ENCODE measurements around the gene ZNF366. TPM values are rescaled to one million over a fixed set of nuclear protein-coding genes. Genes with fewer than 3 reads are reported as not detected.
A peak's percentile ranks its signal among the peaks of the same experiment; 100 is the strongest.

Gene ZNF366
- total RNA-seq, 4 donors from 2014 or later, result 0.38 to 3.8 (median 2.1) TPM

DNA sequence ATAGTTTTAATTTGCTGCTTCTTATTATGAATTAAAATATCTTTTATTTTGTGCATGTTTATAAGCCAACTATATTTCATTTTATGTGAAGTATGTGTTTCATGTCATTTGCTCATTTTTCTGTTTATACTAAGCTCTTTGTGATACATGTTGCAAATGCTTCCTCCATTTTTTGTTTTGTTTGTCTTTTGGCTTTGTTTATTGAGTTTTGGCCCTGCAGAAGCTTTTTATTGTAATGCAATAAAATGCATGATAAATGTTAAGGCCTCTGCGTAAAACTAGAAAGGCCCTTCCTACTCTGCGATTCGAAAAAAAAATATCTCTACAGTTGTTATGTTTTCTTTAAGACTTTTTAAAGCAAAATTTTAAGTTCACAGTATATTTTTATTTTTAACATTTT is 9.4 kb downstream of the ZNF366 start:
- DNase-seq (ENCODE audit: low spot score in 2 of 2), result no peak
- Histone ChIP-seq H3K36me3 (no peaks in the 10 kb centered on the region), H3K4me3 (no peak overlapping the region), H3K4me1 (peaks cover 15% of the 10 kb centered on the region), H3K27me3 (no peaks in the 10 kb centered on the region), H3K9me3 (no peaks in the 10 kb centered on the region), H3K27ac (no peak overlapping the region)
- TF ChIP-seq EP300 (IDR thresholded peaks at IDR 0.05), result no peak
- TF ChIP-seq POLR2A (IDR thresholded peaks at IDR 0.05), result no peak
- no peak for TF ChIP-seq POLR2AphosphoS5 (IDR thresholded peaks at IDR 0.05)
- TF ChIP-seq CTCF (IDR thresholded peaks at IDR 0.05), result no peak
- 78% methylated on average over 3 of the region's 3 CpGs for WGBS

- no peaks in the 10 kb centered on the region for H3K9me3 ChIP-seq
- TF ChIP-seq POLR2AphosphoS5 (IDR thresholded peaks at IDR 0.05), result no peak
- TF ChIP-seq CTCF (IDR thresholded peaks at IDR 0.05), result no peak
- no peak for TF ChIP-seq POLR2A (IDR thresholded peaks at IDR 0.05)
- TF ChIP-seq EP300 (IDR thresholded peaks at IDR 0.05), result no peak
- H3K27me3 ChIP-seq, result no peaks in the 10 kb centered on the region
- 80% methylated on average over 6 of the region's 6 CpGs for WGBS
- no peak for DNase-seq (ENCODE audit: low spot score in 2 of 2)
- no peak overlapping the region for H3K4me3 ChIP-seq
- H3K36me3 ChIP-seq, result no peaks in the 10 kb centered on the region
- no peak overlapping the region for H3K27ac ChIP-seq
- peaks cover 15% of the 10 kb centered on the region for H3K4me1 ChIP-seq
Measured at GRCh38 chr5:72495410-72495809, 11.8 kb downstream of the ZNF366 start.

DNA sequence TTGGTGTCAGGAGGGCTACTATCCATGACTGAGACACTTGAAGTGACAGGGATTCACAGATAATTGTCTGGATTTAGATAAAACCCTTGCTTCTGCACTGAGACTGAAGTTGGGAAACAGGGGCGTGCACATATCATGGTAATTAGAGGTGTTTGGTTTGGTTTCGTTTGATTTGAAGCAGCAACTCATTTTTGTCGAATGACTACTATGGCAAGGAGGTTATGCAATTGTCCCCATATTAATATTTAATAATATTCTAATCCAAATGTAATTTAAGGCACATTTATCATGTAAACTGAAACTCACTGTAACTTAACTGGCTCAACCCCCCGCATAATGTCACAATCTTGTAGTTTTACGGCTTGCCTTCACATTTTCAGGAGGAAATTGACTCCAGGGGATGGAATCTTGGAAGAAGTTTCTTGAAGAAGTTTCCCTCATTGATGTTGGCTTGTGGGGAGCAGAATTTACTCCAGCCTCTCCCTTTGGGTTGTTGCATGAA is 12.5 kb downstream of the ZNF366 start:
- no peak for DNase-seq (ENCODE audit: low spot score in 2 of 2)
- H3K9me3 ChIP-seq, result no peaks in the 10 kb centered on the region
- no peaks in the 10 kb centered on the region for H3K27me3 ChIP-seq
- H3K27ac ChIP-seq, result peak overlapping the region; percentile 14
- 34% methylated on average over 5 of the region's 5 CpGs for WGBS
- no peak overlapping the region for H3K4me3 ChIP-seq
- H3K36me3 ChIP-seq, result no peaks in the 10 kb centered on the region
- H3K4me1 ChIP-seq, result peaks cover 14% of the 10 kb centered on the region
- no peak for TF ChIP-seq EP300 (IDR thresholded peaks at IDR 0.05)

- no peak overlapping the region for H3K4me3 ChIP-seq
- no peaks in the 10 kb centered on the region for H3K27me3 ChIP-seq
- H3K36me3 ChIP-seq, result no peaks in the 10 kb centered on the region
- DNase-seq (ENCODE audit: low spot score in 2 of 2), result no peak
- no peak overlapping the region for H3K27ac ChIP-seq
- no peaks in the 10 kb centered on the region for H3K9me3 ChIP-seq
- TF ChIP-seq POLR2A (IDR thresholded peaks at IDR 0.05), result no peak
- TF ChIP-seq POLR2AphosphoS5 (IDR thresholded peaks at IDR 0.05), result no peak
- no peak for TF ChIP-seq EP300 (IDR thresholded peaks at IDR 0.05)
- no peak for TF ChIP-seq CTCF (IDR thresholded peaks at IDR 0.05)
- H3K4me1 ChIP-seq, result peaks cover 11% of the 10 kb centered on the region
Measured at GRCh38 chr5:72489536-72489935, 17.7 kb downstream of the ZNF366 start.

GRCh38 chr5:72488756-72489155 is 18.5 kb downstream of the ZNF366 start:
- no peak for TF ChIP-seq CTCF (IDR thresholded peaks at IDR 0.05)
- TF ChIP-seq POLR2AphosphoS5 (IDR thresholded peaks at IDR 0.05), result no peak
- Histone ChIP-seq H3K27ac (no peak overlapping the region), H3K27me3 (no peaks in the 10 kb centered on the region), H3K36me3 (no peaks in the 10 kb centered on the region), H3K4me1 (peaks cover 7% of the 10 kb centered on the region), H3K9me3 (no peaks in the 10 kb centered on the region), H3K4me3 (no peak overlapping the region)
- no peak for DNase-seq (ENCODE audit: low spot score in 2 of 2)

DNA sequence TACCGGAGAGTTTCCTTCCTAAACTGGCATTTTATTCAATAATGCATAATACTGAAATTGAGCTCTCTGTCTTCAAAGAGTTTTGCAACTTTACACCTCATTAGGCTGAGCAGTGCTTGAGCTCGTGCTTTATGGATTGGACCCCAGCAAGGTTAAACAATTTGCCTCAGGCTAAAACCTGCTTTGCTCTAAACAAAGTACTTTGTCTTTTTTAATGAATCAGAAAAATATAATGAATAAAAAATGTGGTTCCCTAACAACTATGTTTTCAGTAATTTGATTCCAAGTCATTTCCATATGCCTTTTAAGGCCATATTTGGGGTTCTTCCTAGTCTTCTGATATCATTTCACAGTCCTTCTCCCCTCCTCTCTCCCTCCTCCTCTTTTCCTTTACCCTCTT is 20.0 kb downstream of the ZNF366 start:
- Histone ChIP-seq H3K27ac (no peak overlapping the region), H3K4me1 (peaks cover 7% of the 10 kb centered on the region), H3K9me3 (no peaks in the 10 kb centered on the region)

More for the DNA sequence above, 20.0 kb downstream of the ZNF366 start:
- no peak for DNase-seq (ENCODE audit: low spot score in 2 of 2)
- no peaks in the 10 kb centered on the region for H3K27me3 ChIP-seq
- H3K36me3 ChIP-seq, result no peaks in the 10 kb centered on the region
- no peak for TF ChIP-seq CTCF (IDR thresholded peaks at IDR 0.05)
- no peak for TF ChIP-seq EP300 (IDR thresholded peaks at IDR 0.05)
- TF ChIP-seq POLR2AphosphoS5 (IDR thresholded peaks at IDR 0.05), result no peak
- TF ChIP-seq POLR2A (IDR thresholded peaks at IDR 0.05), result no peak
- H3K4me3 ChIP-seq, result no peak overlapping the region
- 56% methylated on average over 2 of the region's 2 CpGs for WGBS

Data from suprapubic skin (tissue), 4 donors.